Measurements from ENCODE around the gene SNPH.

Gene SNPH

GRCh38 chr20:1325173-1326030, 59.3 kb downstream of the SNPH start (continued):
- TF ChIP-seq ZBTB11 (tag by site-specific recombination; conservative IDR thresholded peaks at IDR 0.05; ENCODE audit: low read depth) (0 out of 2 replicates have a peak, but pooled peaks have one; percentile 32), ZNF558 (tag by site-specific recombination; IDR thresholded peaks at IDR 0.05) (0 out of 2 replicates have a peak, but pooled peaks have one; percentile 52), ZSCAN30 (tag by site-specific recombination; IDR thresholded peaks at IDR 0.05) (0 out of 2 replicates have a peak, but pooled peaks have one; percentile 28), MYNN (tag by site-specific recombination; IDR thresholded peaks at IDR 0.05; ENCODE audit: borderline replicate concordance) (peak; percentile 98), YY2 (tag by site-specific recombination; IDR thresholded peaks at IDR 0.05) (peak; percentile 93), ZNF560 (tag by site-specific recombination; IDR thresholded peaks at IDR 0.05; ENCODE audit: borderline replicate concordance) (no peak), ZNF404 (tag by site-specific recombination; IDR thresholded peaks at IDR 0.05) (no peak), ZNF76 (tag by site-specific recombination; IDR thresholded peaks at IDR 0.05; ENCODE audit: borderline replicate concordance, low read depth) (peak; percentile 90), ZNF335 (tag by site-specific recombination; conservative IDR thresholded peaks at IDR 0.05) (peak; percentile 91), ZNF398 (tag by site-specific recombination; IDR thresholded peaks at IDR 0.05) (peak; percentile 58), PRDM2 (tag by site-specific recombination; IDR thresholded peaks at IDR 0.05; ENCODE audit: borderline replicate concordance) (no peak), OSR2 (tag by site-specific recombination; IDR thresholded peaks at IDR 0.05) (no peak), ZBTB21 (tag by site-specific recombination; IDR thresholded peaks at IDR 0.05) (peak; percentile 89), AEBP2 (tag by site-specific recombination; IDR thresholded peaks at IDR 0.05; ENCODE audit: borderline replicate concordance) (no peak), KLF7 (tag by site-specific recombination; IDR thresholded peaks at IDR 0.05; ENCODE audit: borderline replicate concordance) (peak; percentile 53; the same call in 1 of the 2 replicates), SP3 (tag by site-specific recombination; IDR thresholded peaks at IDR 0.05) (peak; percentile 57; the same call in 1 of the 2 replicates), INSM2 (tag by site-specific recombination; IDR thresholded peaks at IDR 0.05) (0 out of 2 replicates have a peak, but pooled peaks have one; percentile 59), TRIM28 (IDR thresholded peaks at IDR 0.05; ENCODE audit: borderline replicate concordance, low read length) (no peak), ZFP37 (tag by site-specific recombination; IDR thresholded peaks at IDR 0.05) (peak; percentile 21; the same call in 1 of the 2 replicates), HOXA7 (CRISPR knock-in tag; IDR thresholded peaks at IDR 0.05; ENCODE audit: borderline replicate concordance) (no peak), ZNF692 (tag by site-specific recombination; IDR thresholded peaks at IDR 0.05) (peak; percentile 56; the same call in 1 of the 2 replicates), WT1 (tag by site-specific recombination; IDR thresholded peaks at IDR 0.05) (no peak)
